HepG2 (cell line): ENCODE measurements around the gene MYO5A.

Experiments
- ARNT2 ChIP-seq: sonication (generic); formaldehyde crosslinking; IDR thresholded peaks from 2 replicates; pipeline ENCODE4 v1.8.0; 2022; ENCODE audit warnings: mild to moderate bottlenecking, low read depth, missing genetic modification reagents, moderate library complexity
- EZH2 ChIP-seq: conservative IDR thresholded peaks from 2 replicates; pipeline ENCODE4 v1.6.1; 2012; ENCODE audit warnings: mild to moderate bottlenecking, low read depth, low read length, moderate library complexity
- KAT8 ChIP-seq: IDR thresholded peaks from 2 replicates; pipeline ENCODE4 v1.6.1; 2016; ENCODE audit warnings: missing genetic modification reagents, missing compliant biosample characterization
- MED8 ChIP-seq: sonication (generic); formaldehyde crosslinking; IDR thresholded peaks from 2 replicates; pipeline ENCODE4 v1.8.1; 2023; ENCODE audit warnings: mild to moderate bottlenecking, missing genetic modification reagents; ENCODE audit not compliant: insufficient replicate concordance
- PHF8 ChIP-seq: sonication (generic); formaldehyde crosslinking; IDR thresholded peaks from 2 replicates; pipeline ENCODE4 v1.5.0; 2020; ENCODE audit warnings: missing genetic modification reagents
- POLR2AphosphoS5 ChIP-seq: IDR thresholded peaks from 2 replicates; pipeline ENCODE4 v1.6.1; 2012; ENCODE audit warnings: low read depth, low read length
- SP2 ChIP-seq: sonication (generic); formaldehyde crosslinking; IDR thresholded peaks from 2 replicates; pipeline ENCODE4 v1.5.1; 2020; ENCODE audit warnings: mild to moderate bottlenecking, missing genetic modification reagents
- SUZ12 ChIP-seq: fragments of 150-350 bp; IDR thresholded peaks from 2 replicates; pipeline ENCODE4 v1.6.1; 2014; ENCODE audit warnings: low read depth, low read length
- ZBTB33 ChIP-seq: sonication (generic); formaldehyde crosslinking; IDR thresholded peaks from 2 replicates; pipeline ENCODE4 v1.4.0; 2020; ENCODE audit warnings: missing genetic modification reagents
- ZNF124 ChIP-seq: sonication (generic); formaldehyde crosslinking; IDR thresholded peaks from 2 replicates; pipeline ENCODE4 v1.4.0; 2020; ENCODE audit warnings: missing genetic modification reagents
- TF ChIP-seq, protein P1 (sequence below): sonication (generic); formaldehyde crosslinking; conservative IDR thresholded peaks from 2 replicates; pipeline ENCODE4 v1.4.0; 2020; ENCODE audit warnings: missing genetic modification reagents

- no peak for TF ChIP-seq SP2 (CRISPR knock-in tag)
- TF ChIP-seq ZNF124 (CRISPR knock-in tag) = no peak
- TF ChIP-seq ARNT2 (CRISPR knock-in tag) = no peak
- no peak for TF ChIP-seq POLR2AphosphoS5
- TF ChIP-seq, protein P1, sequence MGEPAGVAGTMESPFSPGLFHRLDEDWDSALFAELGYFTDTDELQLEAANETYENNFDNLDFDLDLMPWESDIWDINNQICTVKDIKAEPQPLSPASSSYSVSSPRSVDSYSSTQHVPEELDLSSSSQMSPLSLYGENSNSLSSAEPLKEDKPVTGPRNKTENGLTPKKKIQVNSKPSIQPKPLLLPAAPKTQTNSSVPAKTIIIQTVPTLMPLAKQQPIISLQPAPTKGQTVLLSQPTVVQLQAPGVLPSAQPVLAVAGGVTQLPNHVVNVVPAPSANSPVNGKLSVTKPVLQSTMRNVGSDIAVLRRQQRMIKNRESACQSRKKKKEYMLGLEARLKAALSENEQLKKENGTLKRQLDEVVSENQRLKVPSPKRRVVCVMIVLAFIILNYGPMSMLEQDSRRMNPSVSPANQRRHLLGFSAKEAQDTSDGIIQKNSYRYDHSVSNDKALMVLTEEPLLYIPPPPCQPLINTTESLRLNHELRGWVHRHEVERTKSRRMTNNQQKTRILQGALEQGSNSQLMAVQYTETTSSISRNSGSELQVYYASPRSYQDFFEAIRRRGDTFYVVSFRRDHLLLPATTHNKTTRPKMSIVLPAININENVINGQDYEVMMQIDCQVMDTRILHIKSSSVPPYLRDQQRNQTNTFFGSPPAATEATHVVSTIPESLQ (CRISPR knock-in tag) = no peak
- no peak for TF ChIP-seq PHF8
- TF ChIP-seq MED8 (CRISPR knock-in tag) = no peak
- TF ChIP-seq EZH2 = no peak
- TF ChIP-seq ZBTB33 (CRISPR knock-in tag) = no peak
- no peak for TF ChIP-seq SUZ12
- no peak for TF ChIP-seq KAT8 (CRISPR knock-in tag)
These were observed 233.7 kb downstream of the MYO5A start for GRCh38 chr15:52294881-52295420.
